Measurements from ENCODE around the gene MCEMP1. TPM values are rescaled to one million over a fixed set of nuclear protein-coding genes. Genes with fewer than 3 reads are reported as not detected.

MCEMP1 gene
- total and polyA plus RNA-seq, 2 of the 13 experiments (the other 11 are each of a cell fraction or from before 2014, with no cell fraction given), result not detected

- TF ChIP-seq ZNF619 (CRISPR knock-in tag; IDR thresholded peaks at IDR 0.05), result 0 out of 2 replicates have a peak, but pooled peaks have one; percentile 12
- TF ChIP-seq PLRG1 (conservative IDR thresholded peaks at IDR 0.05), result no peak
- no peak for TF ChIP-seq ZSCAN9 (CRISPR knock-in tag; IDR thresholded peaks at IDR 0.05; ENCODE audit: borderline replicate concordance)
- no peak for TF ChIP-seq ZMYM2 (CRISPR knock-in tag; IDR thresholded peaks at IDR 0.05)
- TF ChIP-seq CENPT (CRISPR knock-in tag; IDR thresholded peaks at IDR 0.05; ENCODE audit: low read depth), result no peak
- peak; percentile 46; the same call in 1 of the 2 replicates for TF ChIP-seq ZNF101 (CRISPR knock-in tag; IDR thresholded peaks at IDR 0.05; ENCODE audit: borderline replicate concordance, low read depth)
- no peak for TF ChIP-seq SIN3B (IDR thresholded peaks at IDR 0.05; ENCODE audit: low read length)
- TF ChIP-seq LBX2 (CRISPR knock-in tag; IDR thresholded peaks at IDR 0.05; ENCODE audit: borderline replicate concordance), result no peak
- no peak for TF ChIP-seq ZNF646 (CRISPR knock-in tag; IDR thresholded peaks at IDR 0.05)
- no peak for TF ChIP-seq ZNF530 (CRISPR knock-in tag; IDR thresholded peaks at IDR 0.05; ENCODE audit: low read depth)
- TF ChIP-seq ELK4 (CRISPR knock-in tag; IDR thresholded peaks at IDR 0.05; ENCODE audit: borderline replicate concordance), result no peak
- TF ChIP-seq ZNF780A (CRISPR knock-in tag; IDR thresholded peaks at IDR 0.05), result no peak
- TF ChIP-seq NFKBIZ (CRISPR knock-in tag; IDR thresholded peaks at IDR 0.05), result no peak
- peak; percentile 29; the same call in 1 of the 2 replicates for TF ChIP-seq HDAC1 (CRISPR knock-in tag; IDR thresholded peaks at IDR 0.05)
- no peak for TF ChIP-seq E2F1 (CRISPR knock-in tag; IDR thresholded peaks at IDR 0.05)
- TF ChIP-seq ETS1 (CRISPR knock-in tag; IDR thresholded peaks at IDR 0.05), result no peak
- no peak for TF ChIP-seq ZNF75D (CRISPR knock-in tag; IDR thresholded peaks at IDR 0.05; ENCODE audit: borderline replicate concordance)
- no peak for TF ChIP-seq ATF4 (CRISPR knock-in tag; IDR thresholded peaks at IDR 0.05)
Measured at GRCh38 chr19:7680606-7681339, 3.9 kb downstream of the MCEMP1 start, which contains the start of gene TRAPPC5 (continued).

All from HepG2 (cell line).